CD4-positive, alpha-beta T cell treated with Interleukin-15 for 4 hours (primary cell): Measurements from ENCODE around the gene CCSER1.
"Not testable (repeated sequence)": the region's sequence is repeated elsewhere in the genome, so short reads cannot be mapped to it uniquely, and the experiment has no call there.

Experiments used
- DNase-seq: peaks from one replicate; pipeline ENCODE4 v3.0.0-alpha.2; 2020; ENCODE audit warnings: low spot score

CCSER1 gene

GRCh38 chr4:90840828-90841227, 713.6 kb downstream of the CCSER1 start:
- no peak for DNase-seq

GRCh38 chr4:90841676-90842075, 714.5 kb downstream of the CCSER1 start:
- DNase-seq, result no peak

GRCh38 chr4:90842960-90843359, 715.8 kb downstream of the CCSER1 start:
- no peak for DNase-seq

- DNase-seq, result no peak
Measured at GRCh38 chr4:90844241-90844640, 717.0 kb downstream of the CCSER1 start.

GRCh38 chr4:90845777-90846176, 718.6 kb downstream of the CCSER1 start:
- no peak for DNase-seq

GRCh38 chr4:90852237-90852636, 725.0 kb downstream of the CCSER1 start:
- DNase-seq, result no peak

- DNase-seq, result no peak
Measured at GRCh38 chr4:90855111-90855510, 727.9 kb downstream of the CCSER1 start.

- no peak for DNase-seq
Measured at GRCh38 chr4:90857081-90857820, 730.1 kb downstream of the CCSER1 start.

- no peak for DNase-seq
Measured at GRCh38 chr4:90875791-90876190, 748.6 kb downstream of the CCSER1 start.

- DNase-seq, result no peak
Measured at GRCh38 chr4:90876296-90876695, 749.1 kb downstream of the CCSER1 start.

GRCh38 chr4:90883519-90883918, 756.3 kb downstream of the CCSER1 start:
- no peak for DNase-seq

GRCh38 chr4:90888571-90888970, 761.4 kb downstream of the CCSER1 start:
- no peak for DNase-seq

- no peak for DNase-seq
Measured at GRCh38 chr4:90889171-90889570, 762.0 kb downstream of the CCSER1 start.

GRCh38 chr4:90903413-90903812, 776.2 kb downstream of the CCSER1 start:
- not testable (repeated sequence) for DNase-seq

- no peak for DNase-seq
Measured at GRCh38 chr4:90904021-90904420, 776.8 kb downstream of the CCSER1 start.

- no peak for DNase-seq
Measured at GRCh38 chr4:90906239-90906638, 779.0 kb downstream of the CCSER1 start.

- DNase-seq, result not testable (repeated sequence)
Measured at GRCh38 chr4:90911724-90912434, 784.7 kb downstream of the CCSER1 start.

GRCh38 chr4:90922174-90922573, 795.0 kb downstream of the CCSER1 start:
- DNase-seq, result no peak

- DNase-seq, result no peak
Measured at GRCh38 chr4:90926957-90927356, 799.8 kb downstream of the CCSER1 start.

GRCh38 chr4:90943311-90943710, 816.1 kb downstream of the CCSER1 start:
- DNase-seq, result no peak

GRCh38 chr4:90946945-90947344, 819.8 kb downstream of the CCSER1 start:
- DNase-seq, result no peak

- no peak for DNase-seq
Measured at GRCh38 chr4:90950385-90950841, 823.2 kb downstream of the CCSER1 start.

GRCh38 chr4:90951037-90951436, 823.8 kb downstream of the CCSER1 start:
- no peak for DNase-seq
